ENCODE measurements around the gene EXOC5. TPM values are rescaled to one million over a fixed set of nuclear protein-coding genes. Genes with fewer than 3 reads are reported as not detected.
"Not testable (repeated sequence)": the region's sequence is repeated elsewhere in the genome, so short reads cannot be mapped to it uniquely, and the experiment has no call there.

The EXOC5 gene
- total RNA-seq, 1 experiment from 2014 or later, result 51.0 TPM

DNA sequence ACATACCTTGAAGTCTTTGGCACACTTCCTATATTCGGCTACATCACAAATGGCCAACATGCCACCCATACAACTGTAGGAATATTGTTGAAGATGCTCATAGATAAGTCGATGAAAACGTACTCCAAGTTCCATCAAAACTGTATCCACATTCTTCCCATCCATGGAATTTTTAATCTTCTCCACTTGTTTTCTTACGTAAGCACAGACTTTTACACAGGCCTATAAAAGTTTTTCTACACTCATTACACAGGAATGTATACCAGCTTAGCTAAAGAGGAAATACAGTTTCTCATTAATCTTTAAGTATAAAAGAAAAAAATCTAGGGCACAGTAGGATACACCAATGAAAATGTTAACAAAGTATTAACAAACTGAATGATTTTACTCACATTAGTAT lies 59.1 kb downstream of the EXOC5 start:
- Histone ChIP-seq H3K4me3 (no peak overlapping the region), H3K36me3 (ENCODE audit: low read depth) (0 out of 2 replicates have a peak, but pooled peaks cover 8% of the 10 kb centered on the region), H3K9me2 (ENCODE audit: insufficient read depth) (no peaks in the 10 kb centered on the region), H2AFZ (no peak overlapping the region), H3K27ac (no peak overlapping the region), H3K9me3 (ENCODE audit: insufficient read depth, low read depth) (no peaks in the 10 kb centered on the region), H3K79me2 (ENCODE audit: low read depth) (no peaks in the 10 kb centered on the region), H4K20me1 (ENCODE audit: insufficient read depth) (no peaks in the 10 kb centered on the region), H3K27me3 (ENCODE audit: insufficient read depth, low read depth) (no peaks in the 10 kb centered on the region), H3F3A (ENCODE audit: insufficient read depth, low read depth) (no peaks in the 10 kb centered on the region; the same call in 1 of the 2 replicates), H3K4me2 (no peak overlapping the region), H3K4me1 (replicated peaks; ENCODE audit: insufficient read depth) (no peaks in the 10 kb centered on the region; the same call in 1 of the 2 replicates)
- intact Hi-C loops (cut with micrococcal nuclease; ENCODE audit: unreplicated experiment), result no loop called here
- TF ChIP-seq EZH2 (IDR thresholded peaks at IDR 0.05; ENCODE audit: low read depth) (no peak), CTCF (conservative IDR thresholded peaks at IDR 0.05) (no peak)
- ChIA-PET CTCF (no interaction called here), POLR2A (ENCODE audit: unreplicated experiment) (no interaction called here)
- peak in 1 of 2 experiments; percentile 63 for DNase-seq
- BruUV-seq (replicated peaks), result no TSS peak

DNA sequence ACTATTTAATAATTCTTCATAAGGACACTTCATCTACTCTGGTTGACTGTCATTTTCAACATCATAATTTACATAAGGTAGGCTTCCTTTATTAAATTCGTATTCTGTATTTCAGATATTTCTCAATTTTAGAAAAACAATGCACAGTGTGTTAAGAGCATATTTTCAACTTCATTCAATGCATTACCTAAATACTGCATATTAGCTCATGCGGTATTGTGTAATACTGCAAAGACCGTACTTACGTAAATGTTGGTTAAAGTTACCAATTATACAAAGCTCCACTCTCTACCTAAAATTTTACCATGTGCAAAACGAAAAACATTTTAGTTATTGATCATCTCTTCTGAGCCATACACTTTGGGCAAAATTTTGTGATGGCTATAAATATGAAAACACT lies 62.8 kb downstream of the EXOC5 start:
- DNase-seq, result no peak
- POLR2A ChIA-PET (ENCODE audit: unreplicated experiment), result no interaction called here

GRCh38 chr14:57202672-57203071 lies 66.0 kb downstream of the EXOC5 start:
- TF ChIP-seq CTCF (conservative IDR thresholded peaks at IDR 0.05), result peak; percentile 58
- H4K20me1 ChIP-seq (ENCODE audit: insufficient read depth); BruUV-seq (replicated peaks); H3K9me2 ChIP-seq (ENCODE audit: insufficient read depth); H3K79me2 ChIP-seq (ENCODE audit: low read depth); H2AFZ ChIP-seq; H3K4me1 ChIP-seq (replicated peaks; ENCODE audit: insufficient read depth); H3K36me3 ChIP-seq (ENCODE audit: low read depth); H3K4me2 ChIP-seq; CTCF ChIA-PET; POLR2A ChIA-PET (ENCODE audit: unreplicated experiment); H3F3A ChIP-seq (ENCODE audit: insufficient read depth, low read depth); H3K9me3 ChIP-seq (ENCODE audit: insufficient read depth, low read depth); DNase-seq; H3K27me3 ChIP-seq (ENCODE audit: insufficient read depth, low read depth); H3K4me3 ChIP-seq; H3K27ac ChIP-seq: not testable (repeated sequence)
- intact Hi-C loops (cut with micrococcal nuclease; ENCODE audit: unreplicated experiment), result loop anchor here (5.0 kb wide), 1 partner anchor 645 kb away; no protein-coding TSS in a partner anchor

More for the DNA sequence above, 62.8 kb downstream of the EXOC5 start:
- Histone ChIP-seq H2AFZ (no peak overlapping the region), H3K27me3 (ENCODE audit: insufficient read depth, low read depth) (no peaks in the 10 kb centered on the region), H3K27ac (no peak overlapping the region), H3F3A (ENCODE audit: insufficient read depth, low read depth) (no peaks in the 10 kb centered on the region; the same call in 1 of the 2 replicates), H3K79me2 (ENCODE audit: low read depth) (no peaks in the 10 kb centered on the region), H3K36me3 (ENCODE audit: low read depth) (no peaks in the 10 kb centered on the region), H3K4me3 (no peak overlapping the region), H3K9me2 (ENCODE audit: insufficient read depth) (no peaks in the 10 kb centered on the region), H3K4me2 (no peak overlapping the region), H4K20me1 (ENCODE audit: insufficient read depth) (no peaks in the 10 kb centered on the region), H3K4me1 (replicated peaks; ENCODE audit: insufficient read depth) (no peaks in the 10 kb centered on the region; the same call in 1 of the 2 replicates), H3K9me3 (ENCODE audit: insufficient read depth, low read depth) (no peaks in the 10 kb centered on the region)
- TF ChIP-seq EZH2 (IDR thresholded peaks at IDR 0.05; ENCODE audit: low read depth), result no peak
- TF ChIP-seq CTCF (conservative IDR thresholded peaks at IDR 0.05), result no peak
- BruUV-seq (replicated peaks), result no TSS peak
- CTCF ChIA-PET, result no interaction called here
- intact Hi-C loops (cut with micrococcal nuclease; ENCODE audit: unreplicated experiment), result no loop called here

Measured in PC-9 (cell line).